ENCODE results near the gene ROBO4. TPM values are rescaled to one million over a fixed set of nuclear protein-coding genes. Genes with fewer than 3 reads are reported as not detected.

Gene ROBO4
- total and polyA plus RNA-seq, 4 donors, result 27.3 to 52.1 (median 41.9) TPM

- H3K4me1 ChIP-seq (ENCODE audit: control insufficient read depth in 5 of 5, insufficient read depth in 5 of 5, low read length in 5 of 5), result peaks cover 0 to 60% (median 21%) of the 10 kb centered on the region in 5 donors
- peaks cover 0 to 8% (median 0%) of the 10 kb centered on the region in 4 donors for H3K9me3 ChIP-seq (ENCODE audit: control insufficient read depth in 4 of 4, insufficient read depth in 3 of 4, low read length in 3 of 4)
- no peak overlapping the region for H3K27ac ChIP-seq (ENCODE audit: low read depth in 1 of 2, low read length in 1 of 2)
- no peak overlapping the region for H3K9ac ChIP-seq (ENCODE audit: insufficient read depth in 1 of 2, low read length in 2 of 2)
- ATAC-seq (ENCODE audit: insufficient read depth, low FRiP score), result no peak
- H3K36me3 ChIP-seq (ENCODE audit: control insufficient read depth in 4 of 4, insufficient read depth in 4 of 4, low read length in 4 of 4), result no peaks in the 10 kb centered on the region
- TF ChIP-seq, protein P1, sequence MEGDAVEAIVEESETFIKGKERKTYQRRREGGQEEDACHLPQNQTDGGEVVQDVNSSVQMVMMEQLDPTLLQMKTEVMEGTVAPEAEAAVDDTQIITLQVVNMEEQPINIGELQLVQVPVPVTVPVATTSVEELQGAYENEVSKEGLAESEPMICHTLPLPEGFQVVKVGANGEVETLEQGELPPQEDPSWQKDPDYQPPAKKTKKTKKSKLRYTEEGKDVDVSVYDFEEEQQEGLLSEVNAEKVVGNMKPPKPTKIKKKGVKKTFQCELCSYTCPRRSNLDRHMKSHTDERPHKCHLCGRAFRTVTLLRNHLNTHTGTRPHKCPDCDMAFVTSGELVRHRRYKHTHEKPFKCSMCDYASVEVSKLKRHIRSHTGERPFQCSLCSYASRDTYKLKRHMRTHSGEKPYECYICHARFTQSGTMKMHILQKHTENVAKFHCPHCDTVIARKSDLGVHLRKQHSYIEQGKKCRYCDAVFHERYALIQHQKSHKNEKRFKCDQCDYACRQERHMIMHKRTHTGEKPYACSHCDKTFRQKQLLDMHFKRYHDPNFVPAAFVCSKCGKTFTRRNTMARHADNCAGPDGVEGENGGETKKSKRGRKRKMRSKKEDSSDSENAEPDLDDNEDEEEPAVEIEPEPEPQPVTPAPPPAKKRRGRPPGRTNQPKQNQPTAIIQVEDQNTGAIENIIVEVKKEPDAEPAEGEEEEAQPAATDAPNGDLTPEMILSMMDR (IDR thresholded peaks at IDR 0.05; ENCODE audit: control extremely low read depth, extremely low read depth), result no peak
- H3K27me3 ChIP-seq (ENCODE audit: control insufficient read depth in 3 of 3, insufficient read depth in 3 of 3, low read length in 2 of 3), result peaks cover 3 to 38% (median 36%) of the 10 kb centered on the region in 3 donors
- no peak for DNase-seq
- no peak overlapping the region for H3K4me3 ChIP-seq
- 11 to 33% methylated on average over 20 of the region's 20 CpGs for WGBS, 2 donors
Measured at GRCh38 chr11:124839972-124840621, 57.6 kb downstream of the ROBO4 start.

- DNase-seq (peak; percentile 49 to 59 (median 53)), ATAC-seq (ENCODE audit: insufficient read depth, low FRiP score) (no peak)
- 2% methylated on average over 60 to 87 of the region's 87 CpGs for WGBS, 2 donors
- H3K36me3 ChIP-seq (ENCODE audit: control insufficient read depth in 4 of 4, insufficient read depth in 4 of 4, low read length in 4 of 4), result no peaks in the 10 kb centered on the region
- TF ChIP-seq, protein P1 (IDR thresholded peaks at IDR 0.05; ENCODE audit: control extremely low read depth, extremely low read depth), result no peak
- H3K27me3 ChIP-seq (ENCODE audit: control insufficient read depth in 3 of 3, insufficient read depth in 3 of 3, low read length in 2 of 3), result peaks cover 3 to 30% (median 29%) of the 10 kb centered on the region in 3 donors
- no peak overlapping the region for H3K4me3 ChIP-seq
- H3K27ac ChIP-seq (ENCODE audit: low read depth in 1 of 2, low read length in 1 of 2), result no peak overlapping the region
- peaks cover 0 to 3% (median 0%) of the 10 kb centered on the region in 4 donors for H3K9me3 ChIP-seq (ENCODE audit: control insufficient read depth in 4 of 4, insufficient read depth in 3 of 4, low read length in 3 of 4)
- peaks cover 0 to 52% (median 17%) of the 10 kb centered on the region in 5 donors for H3K4me1 ChIP-seq (ENCODE audit: control insufficient read depth in 5 of 5, insufficient read depth in 5 of 5, low read length in 5 of 5)
- H3K9ac ChIP-seq (ENCODE audit: insufficient read depth in 1 of 2, low read length in 2 of 2), result no peak overlapping the region
Measured at GRCh38 chr11:124839128-124839971, 58.3 kb downstream of the ROBO4 start.

DNA sequence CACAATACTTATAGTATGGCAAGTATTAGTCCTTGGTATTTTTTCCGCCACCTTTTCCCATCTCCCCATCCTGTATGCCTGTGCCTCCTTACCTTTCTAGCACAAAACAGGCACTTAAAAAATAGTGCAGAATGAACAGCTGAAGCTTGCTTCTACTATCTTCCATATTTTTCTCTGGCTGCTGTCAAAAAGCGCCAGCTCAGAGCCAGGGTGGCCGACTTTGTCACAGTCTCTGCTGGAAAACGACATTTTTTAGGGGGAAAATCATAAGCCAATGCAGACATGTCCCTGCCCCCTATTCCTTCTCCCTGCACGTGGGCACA is 58.9 kb downstream of the ROBO4 start:
- 32 to 42% methylated on average over 5 of the region's 5 CpGs for WGBS, 2 donors
- Histone ChIP-seq H3K4me3 (no peak overlapping the region), H3K36me3 (ENCODE audit: control insufficient read depth in 4 of 4, insufficient read depth in 4 of 4, low read length in 4 of 4) (no peaks in the 10 kb centered on the region), H3K27ac (ENCODE audit: low read depth in 1 of 2, low read length in 1 of 2) (no peak overlapping the region), H3K9ac (ENCODE audit: insufficient read depth in 1 of 2, low read length in 2 of 2) (no peak overlapping the region), H3K4me1 (ENCODE audit: control insufficient read depth in 5 of 5, insufficient read depth in 5 of 5, low read length in 5 of 5) (peaks cover 0 to 51% (median 15%) of the 10 kb centered on the region in 5 donors), H3K27me3 (ENCODE audit: control insufficient read depth in 3 of 3, insufficient read depth in 3 of 3, low read length in 2 of 3) (peaks cover under 1 to 27% (median 23%) of the 10 kb centered on the region in 3 donors), H3K9me3 (ENCODE audit: control insufficient read depth in 4 of 4, insufficient read depth in 3 of 4, low read length in 3 of 4) (peaks cover 0 to 2% (median 0%) of the 10 kb centered on the region in 4 donors)
- TF ChIP-seq, protein P1 (IDR thresholded peaks at IDR 0.05; ENCODE audit: control extremely low read depth, extremely low read depth), result no peak
- no peak for ATAC-seq (ENCODE audit: insufficient read depth, low FRiP score)
- no peak for DNase-seq

Measured in lung (tissue), 12 donors.